Panc1 (cell line): ENCODE measurements around the gene CORIN. TPM values are rescaled to one million over a fixed set of nuclear protein-coding genes. Genes with fewer than 3 reads are reported as not detected.

ENCODE experiments used
- ATAC-seq: fragments of 200-7000 bp; cut with Tn5 transposase; 2 replicates; pipeline ENCODE4 v1.9.1; 2020; ENCODE audit warnings: mild to moderate bottlenecking, moderate library complexity
- BruUV-seq: library from RNA; stranded (reverse); fragments of 400-500 nt; replicated peaks from 2 replicates; lab custom pipeline; 2021; lab: Mats Ljungman, UMichigan
- CTCF ChIA-PET: fragments of 300-600 bp; sonication (Branson Sonifier 250); formaldehyde crosslinking; loops from one replicate; lab custom pipeline; 2022; ENCODE audit warnings: antibody characterized with exemption; lab: Charles Lee
- POLR2A ChIA-PET: fragments of 300-600 bp; sonication (Branson Sonifier 250); formaldehyde crosslinking; loops from one replicate; lab custom pipeline; 2022; ENCODE audit warnings: antibody characterized with exemption; lab: Charles Lee
- DNase-seq: peaks from one replicate; pipeline ENCODE4 v3.0.0-alpha.2; 2010; ENCODE audit warnings: low read depth, low spot score
- H3K27ac ChIP-seq: 2 replicates; pipeline ENCODE4 v1.5.1; 2011; ENCODE audit warnings: mild to moderate bottlenecking, low read length, inconsistent platforms
- H3K27me3 ChIP-seq: fragments of 200-500 bp; sonication (Bioruptor generic); 2 replicates; pipeline ENCODE4 v1.6.0; 2014; ENCODE audit warnings: low read length, inconsistent platforms; ENCODE audit not compliant: control insufficient read depth, insufficient read depth
- H3K36me3 ChIP-seq: fragments of 200-500 bp; sonication (Bioruptor generic); 2 replicates; pipeline ENCODE4 v1.5.1; 2014; ENCODE audit warnings: inconsistent platforms, mild to moderate bottlenecking, low read length, moderate library complexity; ENCODE audit not compliant: control insufficient read depth, insufficient read depth
- H3K4me1 ChIP-seq: 2 replicates; pipeline ENCODE4 v1.5.1; 2011; ENCODE audit warnings: inconsistent platforms, mild to moderate bottlenecking, low read length, moderate library complexity; ENCODE audit not compliant: control insufficient read depth, insufficient read depth
- H3K4me3 ChIP-seq, 2 experiments: 2 replicates each; pipeline ENCODE4 v1.5.1; 2011 to 2012; ENCODE audit warnings: low read depth in 2 of 2, low read length in 2 of 2, mild to moderate bottlenecking in 2 of 2, inconsistent platforms in 1 of 2, moderate library complexity in 1 of 2
- H3K9me3 ChIP-seq: fragments of 200-500 bp; sonication (Bioruptor generic); 2 replicates; pipeline ENCODE4 v1.5.1; 2014; ENCODE audit warnings: low read depth, mild to moderate bottlenecking, inconsistent platforms, low read length, moderate library complexity; ENCODE audit not compliant: control insufficient read depth, insufficient read depth
- CTCF ChIP-seq: fragments of 450-650 bp; IDR thresholded peaks from 2 replicates; pipeline ENCODE4 v1.5.1; 2017; ENCODE audit warnings: mild to moderate bottlenecking
- POLR2AphosphoS5 ChIP-seq: IDR thresholded peaks from 2 replicates; pipeline ENCODE4 v1.6.1; 2012; ENCODE audit warnings: mild to moderate bottlenecking, low read depth, low read length, moderate library complexity
- SIN3A ChIP-seq: IDR thresholded peaks from 2 replicates; pipeline ENCODE4 v1.6.1; 2012; ENCODE audit warnings: low read depth, mild to moderate bottlenecking, low read length, moderate library complexity, borderline replicate concordance; ENCODE audit not compliant: insufficient read depth
- TCF7L2 ChIP-seq: IDR thresholded peaks from 2 replicates; pipeline ENCODE4 v1.6.1; 2011; ENCODE audit warnings: mild to moderate bottlenecking, low read depth, low read length, inconsistent platforms
- in situ Hi-C: cut with HindIII; loops from 2 replicates; pipeline ENCODE4 v1.10.0; 2016; ENCODE audit warnings: low sequenced_read_pairs, low pct_unique_long_range_greater_than_20kb
- intact Hi-C: fragments of 100-400 bp; cut with micrococcal nuclease; formaldehyde crosslinking; loops from one replicate; pipeline ENCODE4 v1.10.0; 2022; ENCODE audit not compliant: unreplicated experiment
- total RNA-seq: library from RNA; stranded (reverse); gene quantifications from one replicate; pipeline ENCODE4 v1.2.1, GENCODE V29; 2021; ENCODE audit not compliant: unreplicated experiment
- TF ChIP-seq, protein P1 (sequence below), 2 experiments: IDR thresholded peaks; 2 replicates each; pipeline ENCODE4 v1.6.1; 2011 to 2012; ENCODE audit warnings: low read depth in 2 of 2, control low read depth in 1 of 2, low read length in 1 of 2, mild to moderate bottlenecking in 1 of 2, moderate library complexity in 1 of 2; ENCODE audit not compliant: insufficient read depth in 1 of 2

Gene CORIN
- total RNA-seq, 1 experiment from 2014 or later: not detected

- H3K27me3 ChIP-seq: no peaks in the 10 kb centered on the region
- in situ Hi-C loops: no loop called here
- DNase-seq (no peak), ATAC-seq (no peak)
- TF ChIP-seq SIN3A: no peak
- TF ChIP-seq, protein P1, sequence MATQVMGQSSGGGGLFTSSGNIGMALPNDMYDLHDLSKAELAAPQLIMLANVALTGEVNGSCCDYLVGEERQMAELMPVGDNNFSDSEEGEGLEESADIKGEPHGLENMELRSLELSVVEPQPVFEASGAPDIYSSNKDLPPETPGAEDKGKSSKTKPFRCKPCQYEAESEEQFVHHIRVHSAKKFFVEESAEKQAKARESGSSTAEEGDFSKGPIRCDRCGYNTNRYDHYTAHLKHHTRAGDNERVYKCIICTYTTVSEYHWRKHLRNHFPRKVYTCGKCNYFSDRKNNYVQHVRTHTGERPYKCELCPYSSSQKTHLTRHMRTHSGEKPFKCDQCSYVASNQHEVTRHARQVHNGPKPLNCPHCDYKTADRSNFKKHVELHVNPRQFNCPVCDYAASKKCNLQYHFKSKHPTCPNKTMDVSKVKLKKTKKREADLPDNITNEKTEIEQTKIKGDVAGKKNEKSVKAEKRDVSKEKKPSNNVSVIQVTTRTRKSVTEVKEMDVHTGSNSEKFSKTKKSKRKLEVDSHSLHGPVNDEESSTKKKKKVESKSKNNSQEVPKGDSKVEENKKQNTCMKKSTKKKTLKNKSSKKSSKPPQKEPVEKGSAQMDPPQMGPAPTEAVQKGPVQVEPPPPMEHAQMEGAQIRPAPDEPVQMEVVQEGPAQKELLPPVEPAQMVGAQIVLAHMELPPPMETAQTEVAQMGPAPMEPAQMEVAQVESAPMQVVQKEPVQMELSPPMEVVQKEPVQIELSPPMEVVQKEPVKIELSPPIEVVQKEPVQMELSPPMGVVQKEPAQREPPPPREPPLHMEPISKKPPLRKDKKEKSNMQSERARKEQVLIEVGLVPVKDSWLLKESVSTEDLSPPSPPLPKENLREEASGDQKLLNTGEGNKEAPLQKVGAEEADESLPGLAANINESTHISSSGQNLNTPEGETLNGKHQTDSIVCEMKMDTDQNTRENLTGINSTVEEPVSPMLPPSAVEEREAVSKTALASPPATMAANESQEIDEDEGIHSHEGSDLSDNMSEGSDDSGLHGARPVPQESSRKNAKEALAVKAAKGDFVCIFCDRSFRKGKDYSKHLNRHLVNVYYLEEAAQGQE (IDR thresholded peaks at IDR 0.05; ENCODE audit: insufficient read depth in 1 of 2, low read depth in 2 of 2, low read length in 1 of 2): no peak
- TF ChIP-seq POLR2AphosphoS5: no peak
- no peak for TF ChIP-seq CTCF
- TF ChIP-seq TCF7L2: no peak
- BruUV-seq: no TSS peak
- H3K4me3 ChIP-seq: no peak overlapping the region
- H3K4me1 ChIP-seq: no peaks in the 10 kb centered on the region
- H3K9me3 ChIP-seq: no peaks in the 10 kb centered on the region
- no peaks in the 10 kb centered on the region for H3K36me3 ChIP-seq
- CTCF ChIA-PET: no interaction called here
- H3K27ac ChIP-seq: no peak overlapping the region
- POLR2A ChIA-PET: no interaction called here
- intact Hi-C loops: no loop called here
Observed at GRCh38 chr4:47690611-47691010, 147.3 kb downstream of the CORIN start.

- BruUV-seq: no TSS peak
- Histone ChIP-seq H3K27me3 (peaks cover 2% of the 10 kb centered on the region; the same call in 1 of the 2 replicates), H3K36me3 (no peaks in the 10 kb centered on the region), H3K4me3 (no peak overlapping the region), H3K4me1 (no peaks in the 10 kb centered on the region), H3K9me3 (no peaks in the 10 kb centered on the region), H3K27ac (no peak overlapping the region)
- CTCF ChIA-PET: interaction anchor here (2.4 kb wide), 1 partner anchor 150 kb away, joined by 8 read pairs; no protein-coding TSS in a partner anchor
- DNase-seq (no peak), ATAC-seq (peak; percentile 71; the same call in 1 of the 2 replicates)
- POLR2A ChIA-PET: no interaction called here
- in situ Hi-C loops (no loop called here), intact Hi-C loops (loop anchor here (5.0 kb wide), 2 partner anchors 151 to 246 kb away; partner anchors contain the start of gene CORIN)
- TF ChIP-seq, protein P1 (IDR thresholded peaks at IDR 0.05; ENCODE audit: insufficient read depth in 1 of 2, low read depth in 2 of 2, low read length in 1 of 2): no peak
- TF ChIP-seq TCF7L2 (no peak), CTCF (peak; percentile 82)
Observed at GRCh38 chr4:47686294-47686872, 151.5 kb downstream of the CORIN start.
